Measurements from ENCODE around the gene CD1D. TPM values are rescaled to one million over a fixed set of nuclear protein-coding genes. Genes with fewer than 3 reads are reported as not detected.

Gene CD1D
- total RNA-seq: 1 to 10 TPM; 1.1 to 8.4 TPM
- 1 to 10 TPM; 1.7 to 6.3 TPM for polyA plus RNA-seq

- Histone ChIP-seq H3K9me3 (ENCODE audit: control insufficient read depth in 4 of 4, low read length in 3 of 4) (no peaks in the 10 kb centered on the region), H3K4me3 (ENCODE audit: low read depth in 1 of 3, low read length in 3 of 3) (peak within 1 kb of the TSS; percentile 48 to 80 (median 77)), H3K27ac (ENCODE audit: low read depth in 1 of 2, low read length in 2 of 2) (peak within 1 kb of the TSS; percentile 68 to 71), H3K36me3 (ENCODE audit: control insufficient read depth in 4 of 4, insufficient read depth in 3 of 4, low read depth in 1 of 4, low read length in 3 of 4) (peaks cover 0 to 6% (median 4%) of the 10 kb centered on the region in 4 donors), H3K9ac (ENCODE audit: low read depth in 1 of 2, low read length in 2 of 2) (peak within 1 kb of the TSS in 1 of 2 donors; percentile 28), H3K4me1 (ENCODE audit: control insufficient read depth in 4 of 4, insufficient read depth in 4 of 4, low read length in 3 of 4) (peaks cover 8 to 30% (median 22%) of the 10 kb centered on the region in 4 donors), H3K27me3 (ENCODE audit: control insufficient read depth in 4 of 4, insufficient read depth in 4 of 4, low read length in 3 of 4) (no peaks in the 10 kb centered on the region)
- TF ChIP-seq TAF1 (conservative IDR thresholded peaks at IDR 0.05): no peak
- no peak for TF ChIP-seq ZBTB33 (IDR thresholded peaks at IDR 0.05)
- peak in 1 of 2 donors; percentile 41 for TF ChIP-seq GABPA (IDR thresholded peaks at IDR 0.05 in 1 of 2, conservative IDR thresholded peaks at IDR 0.05 in 1 of 2)
- no peak for TF ChIP-seq JUND (IDR thresholded peaks at IDR 0.05)
- TF ChIP-seq FOXA1 (IDR thresholded peaks at IDR 0.05): no peak
- no peak for TF ChIP-seq REST (IDR thresholded peaks at IDR 0.05)
- TF ChIP-seq, protein P1, sequence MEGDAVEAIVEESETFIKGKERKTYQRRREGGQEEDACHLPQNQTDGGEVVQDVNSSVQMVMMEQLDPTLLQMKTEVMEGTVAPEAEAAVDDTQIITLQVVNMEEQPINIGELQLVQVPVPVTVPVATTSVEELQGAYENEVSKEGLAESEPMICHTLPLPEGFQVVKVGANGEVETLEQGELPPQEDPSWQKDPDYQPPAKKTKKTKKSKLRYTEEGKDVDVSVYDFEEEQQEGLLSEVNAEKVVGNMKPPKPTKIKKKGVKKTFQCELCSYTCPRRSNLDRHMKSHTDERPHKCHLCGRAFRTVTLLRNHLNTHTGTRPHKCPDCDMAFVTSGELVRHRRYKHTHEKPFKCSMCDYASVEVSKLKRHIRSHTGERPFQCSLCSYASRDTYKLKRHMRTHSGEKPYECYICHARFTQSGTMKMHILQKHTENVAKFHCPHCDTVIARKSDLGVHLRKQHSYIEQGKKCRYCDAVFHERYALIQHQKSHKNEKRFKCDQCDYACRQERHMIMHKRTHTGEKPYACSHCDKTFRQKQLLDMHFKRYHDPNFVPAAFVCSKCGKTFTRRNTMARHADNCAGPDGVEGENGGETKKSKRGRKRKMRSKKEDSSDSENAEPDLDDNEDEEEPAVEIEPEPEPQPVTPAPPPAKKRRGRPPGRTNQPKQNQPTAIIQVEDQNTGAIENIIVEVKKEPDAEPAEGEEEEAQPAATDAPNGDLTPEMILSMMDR (IDR thresholded peaks at IDR 0.05; ENCODE audit: low read depth, low read length, missing input control): no peak
- no peak for TF ChIP-seq NR2F2 (IDR thresholded peaks at IDR 0.05)
- TF ChIP-seq HNF4G (IDR thresholded peaks at IDR 0.05): no peak
- TF ChIP-seq RXRA (IDR thresholded peaks at IDR 0.05): peak in 1 of 2 donors; percentile 12
- no peak for TF ChIP-seq EGR1 (IDR thresholded peaks at IDR 0.05; ENCODE audit: low read depth in 2 of 2)
- no peak for TF ChIP-seq FOXA2 (IDR thresholded peaks at IDR 0.05)
- peak; percentile 56 for TF ChIP-seq YY1 (IDR thresholded peaks at IDR 0.05)
- no peak for TF ChIP-seq SP1 (IDR thresholded peaks at IDR 0.05)
- no peak for TF ChIP-seq RAD21 (IDR thresholded peaks at IDR 0.05)
- TF ChIP-seq, protein P2, sequence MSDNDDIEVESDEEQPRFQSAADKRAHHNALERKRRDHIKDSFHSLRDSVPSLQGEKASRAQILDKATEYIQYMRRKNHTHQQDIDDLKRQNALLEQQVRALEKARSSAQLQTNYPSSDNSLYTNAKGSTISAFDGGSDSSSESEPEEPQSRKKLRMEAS (IDR thresholded peaks at IDR 0.05): no peak
- TF ChIP-seq ATF3 (IDR thresholded peaks at IDR 0.05): no peak
- TF ChIP-seq HNF4A (conservative IDR thresholded peaks at IDR 0.05): peak in 1 of 2 donors; percentile 46
- WGBS: 13% methylated on average over 63 of the region's 63 CpGs
- DNase-seq (ENCODE audit: low spot score): peak; percentile 42
These were observed at the start of gene CD1D for GRCh38 chr1:158180741-158181576. TSS of gene CD1D (plus strand) at chr1:158180895. CDS start at chr1:158181102, 207 bp downstream.

Measured in liver (tissue), 9 donors.